Testis (tissue), 3 donors: Measurements from ENCODE around the gene FOXE1. TPM values are rescaled to one million over a fixed set of nuclear protein-coding genes. Genes with fewer than 3 reads are reported as not detected.

Experiments
- DNase-seq: peaks from one replicate; pipeline ENCODE4 v3.0.0-alpha.2; 2019
- H3K27ac ChIP-seq, 2 donors: fragments of 200-600 bp; sonication (generic); one replicate each; pipeline ENCODE4 v1.5.1; 2019
- H3K27me3 ChIP-seq: fragments of 200-600 bp; sonication (generic); one replicate; pipeline ENCODE4 v1.5.1; 2019
- H3K36me3 ChIP-seq: fragments of 200-600 bp; sonication (generic); one replicate; pipeline ENCODE4 v1.5.1; 2017; ENCODE audit warnings: low read depth; ENCODE audit errors: missing control alignments
- H3K4me1 ChIP-seq: fragments of 200-600 bp; sonication (generic); one replicate; pipeline ENCODE4 v1.5.1; 2019
- H3K4me3 ChIP-seq, 2 donors: fragments of 200-600 bp; sonication (generic); one replicate each; pipeline ENCODE4 v1.5.1; 2017 to 2019
- H3K9me3 ChIP-seq: fragments of 200-600 bp; sonication (generic); one replicate; pipeline ENCODE4 v1.5.1; 2017
- CTCF ChIP-seq, 3 experiments: fragments of 450-650 bp in 2 of 3; fragments of 200-600 bp in 1 of 3; sonication (generic) in 1 of 3; IDR thresholded peaks; one replicate each; pipeline ENCODE4 v1.5.1; 2016 to 2019; ENCODE audit warnings: antibody characterized with exemption in 3 of 3, mild to moderate bottlenecking in 2 of 3, moderate library complexity in 1 of 3
- POLR2A ChIP-seq: fragments of 450-650 bp; IDR thresholded peaks from one replicate; pipeline ENCODE4 v1.6.1; 2017; ENCODE audit warnings: antibody characterized with exemption, mild to moderate bottlenecking, moderate library complexity
- WGBS, 2 donors: methylation state at CpG; one replicate each; pipeline ENCODE4 v1.1.5; 2018; 5-methylcytosine and 5-hydroxymethylcytosine counted together
- intact Hi-C: fragments of 100-400 bp; cut with DNase I; formaldehyde crosslinking; loops from one replicate; pipeline ENCODE4 v1.15.1; 2023; ENCODE audit warnings: low total_unique reads
- polyA plus RNA-seq: library from polyadenylated mRNA; stranded (reverse); fragments of 350-450 nt; fragmentation: Illumina TruSeq; extraction: RNeasy Lipid Tissue Mini Kit (QIAGEN cat#74804); gene quantifications from one replicate; pipeline ENCODE4 v1.2.3, GENCODE V29; 2014; ENCODE audit warnings: low read depth, low replicate concordance; ENCODE audit not compliant: insufficient read depth
- total RNA-seq, 2 donors: library from RNA; depleted of rRNA; stranded (reverse); fragments of >200 nt; gene quantifications; one replicate each; pipeline ENCODE4 v1.2.3, GENCODE V29; 2016

The FOXE1 gene
- total and polyA plus RNA-seq, 3 donors from 2014 or later: 0.62 to 1.9 (median 1.1) TPM

- 84 to 85% methylated on average over 6 of the region's 6 CpGs for WGBS, 2 donors
- intact Hi-C loops: no loop called here
- Histone ChIP-seq H3K4me3 (no peak overlapping the region), H3K9me3 (no peaks in the 10 kb centered on the region), H3K36me3 (no peaks in the 10 kb centered on the region), H3K27ac (no peak overlapping the region), H3K4me1 (no peaks in the 10 kb centered on the region), H3K27me3 (no peaks in the 10 kb centered on the region)
- TF ChIP-seq POLR2A (no peak), CTCF (IDR thresholded peaks at IDR 0.05) (no peak)
- no peak for DNase-seq
Measured at GRCh38 chr9:97895695-97896332, 42.8 kb downstream of the FOXE1 start.

- no peak for DNase-seq
- Histone ChIP-seq H3K9me3 (no peaks in the 10 kb centered on the region), H3K4me3 (no peak overlapping the region), H3K4me1 (no peaks in the 10 kb centered on the region), H3K36me3 (no peaks in the 10 kb centered on the region), H3K27me3 (no peaks in the 10 kb centered on the region), H3K27ac (no peak overlapping the region)
- 72 to 86% methylated on average over 9 of the region's 9 CpGs for WGBS, 2 donors
- intact Hi-C loops: no loop called here
- TF ChIP-seq CTCF (IDR thresholded peaks at IDR 0.05) (no peak), POLR2A (no peak)
Measured at GRCh38 chr9:97900103-97900737, 47.2 kb downstream of the FOXE1 start.

GRCh38 chr9:97900738-97901565 lies 47.9 kb downstream of the FOXE1 start:
- H3K4me1 ChIP-seq: no peaks in the 10 kb centered on the region
- WGBS, 2 donors: 49 to 57% methylated on average over 5 of the region's 5 CpGs
- no peak overlapping the region for H3K4me3 ChIP-seq
- intact Hi-C loops: no loop called here
- no peak overlapping the region for H3K27ac ChIP-seq
- H3K36me3 ChIP-seq: no peaks in the 10 kb centered on the region
- H3K27me3 ChIP-seq: no peaks in the 10 kb centered on the region
- TF ChIP-seq POLR2A: no peak
- peak in 2 of 3 experiments; percentile 57 to 61 for TF ChIP-seq CTCF (IDR thresholded peaks at IDR 0.05)
- no peaks in the 10 kb centered on the region for H3K9me3 ChIP-seq
- DNase-seq: no peak

- WGBS, 2 donors: 80 to 87% methylated on average over 1 of the region's 1 CpG
- DNase-seq: no peak
- Histone ChIP-seq H3K27ac (no peak overlapping the region), H3K27me3 (no peaks in the 10 kb centered on the region), H3K4me1 (no peaks in the 10 kb centered on the region), H3K4me3 (no peak overlapping the region), H3K36me3 (no peaks in the 10 kb centered on the region), H3K9me3 (no peaks in the 10 kb centered on the region)
- no peak for TF ChIP-seq CTCF (IDR thresholded peaks at IDR 0.05)
- no peak for TF ChIP-seq POLR2A
- intact Hi-C loops: no loop called here
Measured at GRCh38 chr9:97903177-97903576, 50.2 kb downstream of the FOXE1 start.
